HG02884 (cell line): ENCODE measurements around the gene MEGF9.

Source experiments
- ATAC-seq: cut with Tn5 transposase; IDR thresholded peaks from one replicate; pipeline ENCODE4 v1.9.1; 2021; ENCODE audit warnings: mild to moderate bottlenecking, moderate library complexity; ENCODE audit not compliant: unreplicated experiment

The MEGF9 gene

GRCh38 chr9:120733190-120733589, 18.9 kb upstream of the MEGF9 start:
- ATAC-seq = no peak

- no peak for ATAC-seq
Measured at GRCh38 chr9:120730654-120731514, 16.6 kb upstream of the MEGF9 start.

GRCh38 chr9:120729791-120730241, 15.5 kb upstream of the MEGF9 start:
- no peak for ATAC-seq

DNA sequence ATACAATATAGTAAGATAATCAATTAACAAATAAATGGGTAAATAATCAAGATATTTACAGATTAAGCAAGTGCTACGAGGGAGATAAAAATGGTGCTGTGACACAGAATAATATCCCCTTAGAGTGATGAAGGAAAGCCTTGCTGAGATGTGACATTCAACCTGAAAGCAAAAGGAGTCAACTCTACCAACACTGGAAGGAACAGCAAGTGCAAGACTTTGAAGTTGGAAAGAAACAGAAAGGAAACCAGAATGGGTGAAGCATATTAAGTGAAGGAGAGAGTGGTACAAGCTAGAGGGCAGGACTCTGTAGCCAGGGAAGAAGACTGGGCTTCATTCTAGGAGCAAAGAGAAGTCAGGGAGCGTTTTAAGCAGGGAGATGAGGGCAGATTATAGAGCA, 12.2 kb upstream of the MEGF9 start:
- ATAC-seq = no peak

- ATAC-seq = no peak
Measured at GRCh38 chr9:120725907-120726306, 11.6 kb upstream of the MEGF9 start.

- ATAC-seq = no peak
Measured at GRCh38 chr9:120724757-120725400, 10.6 kb upstream of the MEGF9 start.

GRCh38 chr9:120723565-120723964, 9.3 kb upstream of the MEGF9 start:
- no peak for ATAC-seq

GRCh38 chr9:120720404-120720803, 6.1 kb upstream of the MEGF9 start:
- no peak for ATAC-seq

GRCh38 chr9:120718316-120718715, 4.0 kb upstream of the MEGF9 start:
- no peak for ATAC-seq

GRCh38 chr9:120717176-120717575, 2.9 kb upstream of the MEGF9 start:
- no peak for ATAC-seq

DNA sequence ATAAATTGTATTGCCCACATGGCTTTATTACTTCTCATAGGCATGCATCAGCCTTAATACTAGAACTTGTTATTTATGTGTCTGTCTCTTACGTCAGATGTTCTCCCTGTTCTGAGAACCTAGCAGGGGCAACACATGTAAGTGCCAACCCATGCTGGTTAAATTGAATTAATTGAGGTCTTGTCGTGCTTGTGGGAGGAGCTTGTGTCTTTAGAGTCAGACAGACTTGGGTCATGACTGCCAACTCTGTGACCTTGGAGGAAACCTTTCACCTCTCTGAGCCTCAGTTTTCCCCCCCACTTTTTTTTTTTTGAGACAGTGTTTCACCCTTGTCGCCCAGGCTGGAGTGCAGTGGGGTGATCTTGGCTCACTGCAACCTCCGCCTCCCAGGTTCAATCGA, 2.2 kb upstream of the MEGF9 start:
- ATAC-seq = no peak

DNA sequence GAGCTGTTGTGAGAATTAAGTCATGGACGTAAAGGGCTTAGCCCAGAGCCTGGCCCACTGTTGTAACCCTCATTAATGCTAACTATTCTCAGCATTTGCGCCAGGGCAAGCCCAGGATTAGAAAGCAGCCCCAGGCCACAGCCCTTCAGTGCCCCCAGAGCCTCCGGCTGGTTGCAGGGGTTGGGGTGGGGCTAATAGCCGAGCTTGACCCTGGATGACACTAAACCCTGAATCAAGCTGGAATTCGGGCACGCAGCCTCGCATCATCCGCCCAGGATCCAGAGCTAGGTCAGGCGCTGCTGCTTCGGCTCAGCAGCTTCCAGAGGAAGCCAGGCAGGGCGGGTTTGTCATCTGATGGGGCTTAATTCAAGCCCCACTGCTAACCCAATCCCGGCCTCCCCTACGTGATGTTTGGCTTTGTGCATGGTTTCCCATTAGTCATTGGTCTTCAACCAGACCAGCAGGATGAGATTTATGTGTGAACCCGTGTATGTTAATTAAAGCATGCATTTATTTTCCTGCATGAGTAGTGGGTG, 1.2 kb upstream of the MEGF9 start:
- ATAC-seq = no peak

- ATAC-seq = peak; percentile 18
Measured at GRCh38 chr9:120714846-120715388, 647 bp upstream of the MEGF9 start.

- ATAC-seq = no peak
Measured at GRCh38 chr9:120713257-120714087, 798 bp downstream of the MEGF9 start.

- no peak for ATAC-seq
Measured at GRCh38 chr9:120712539-120713031, 1.7 kb downstream of the MEGF9 start.

DNA sequence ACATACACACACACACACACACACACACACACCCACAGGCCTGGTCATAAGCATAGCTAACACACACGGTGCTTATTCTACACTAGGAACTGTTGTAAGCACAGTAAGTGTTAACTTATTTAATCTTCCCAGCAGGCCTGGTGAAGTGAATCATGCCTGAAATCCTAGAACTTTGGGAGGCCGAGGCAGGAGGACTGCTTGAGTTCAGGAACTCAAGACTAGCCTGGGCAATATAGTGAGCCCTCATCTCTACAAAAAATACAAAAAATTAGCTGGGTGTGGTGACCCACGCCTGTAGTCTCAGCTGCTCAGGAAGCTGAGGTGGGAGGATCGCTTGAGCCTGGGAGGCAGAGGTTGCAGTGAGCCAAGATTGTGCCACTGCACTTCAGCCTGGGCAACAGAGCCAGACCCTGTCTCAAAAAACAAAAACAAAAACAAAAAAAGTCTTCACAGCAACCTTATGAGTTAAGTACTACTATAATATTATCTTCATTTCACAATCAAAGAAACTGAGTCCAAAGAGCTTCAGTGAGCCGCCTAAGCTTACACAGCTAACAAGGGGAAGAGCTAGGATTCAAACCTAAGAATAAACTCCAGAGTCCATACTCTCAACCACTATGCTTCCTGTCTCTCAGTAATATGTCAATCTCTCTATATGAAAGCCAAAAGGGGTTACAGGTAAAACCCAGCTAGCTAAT, 2.3 kb downstream of the MEGF9 start:
- ATAC-seq = no peak

DNA sequence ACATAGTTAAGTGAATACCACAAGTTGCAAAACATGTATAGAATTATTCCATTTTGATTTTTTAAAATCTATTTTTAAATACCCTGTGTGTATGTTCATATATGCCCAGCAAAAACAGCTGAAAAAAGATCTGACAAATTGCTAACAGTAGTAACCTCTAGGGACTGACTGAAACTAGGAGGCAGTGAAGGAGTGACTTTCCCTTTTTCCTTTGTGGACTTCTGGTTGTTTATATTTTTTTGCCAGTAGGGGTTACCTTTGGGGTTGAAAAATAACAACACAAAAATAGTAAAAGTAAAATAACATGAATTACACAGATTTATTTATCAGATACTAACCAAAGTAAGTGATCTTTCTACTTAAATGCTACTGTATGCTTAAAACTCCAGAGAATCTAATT, 2.9 kb downstream of the MEGF9 start:
- ATAC-seq = no peak

GRCh38 chr9:120710110-120710981, 3.9 kb downstream of the MEGF9 start:
- no peak for ATAC-seq
